NCI-H345 treated with DMSO at 0.1 percent for 48 hours (cell line): Measurements from ENCODE around the gene MMP19.
"Not testable (repeated sequence)": the region's sequence is repeated elsewhere in the genome, so short reads cannot be mapped to it uniquely, and the experiment has no call there.

Experiments
- DNase-seq: peaks from one replicate; lab custom pipeline; 2025; ENCODE audit not compliant: unreplicated experiment; lab: John Stamatoyannopoulos, UW

MMP19 gene, protein sequence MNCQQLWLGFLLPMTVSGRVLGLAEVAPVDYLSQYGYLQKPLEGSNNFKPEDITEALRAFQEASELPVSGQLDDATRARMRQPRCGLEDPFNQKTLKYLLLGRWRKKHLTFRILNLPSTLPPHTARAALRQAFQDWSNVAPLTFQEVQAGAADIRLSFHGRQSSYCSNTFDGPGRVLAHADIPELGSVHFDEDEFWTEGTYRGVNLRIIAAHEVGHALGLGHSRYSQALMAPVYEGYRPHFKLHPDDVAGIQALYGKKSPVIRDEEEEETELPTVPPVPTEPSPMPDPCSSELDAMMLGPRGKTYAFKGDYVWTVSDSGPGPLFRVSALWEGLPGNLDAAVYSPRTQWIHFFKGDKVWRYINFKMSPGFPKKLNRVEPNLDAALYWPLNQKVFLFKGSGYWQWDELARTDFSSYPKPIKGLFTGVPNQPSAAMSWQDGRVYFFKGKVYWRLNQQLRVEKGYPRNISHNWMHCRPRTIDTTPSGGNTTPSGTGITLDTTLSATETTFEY

DNA sequence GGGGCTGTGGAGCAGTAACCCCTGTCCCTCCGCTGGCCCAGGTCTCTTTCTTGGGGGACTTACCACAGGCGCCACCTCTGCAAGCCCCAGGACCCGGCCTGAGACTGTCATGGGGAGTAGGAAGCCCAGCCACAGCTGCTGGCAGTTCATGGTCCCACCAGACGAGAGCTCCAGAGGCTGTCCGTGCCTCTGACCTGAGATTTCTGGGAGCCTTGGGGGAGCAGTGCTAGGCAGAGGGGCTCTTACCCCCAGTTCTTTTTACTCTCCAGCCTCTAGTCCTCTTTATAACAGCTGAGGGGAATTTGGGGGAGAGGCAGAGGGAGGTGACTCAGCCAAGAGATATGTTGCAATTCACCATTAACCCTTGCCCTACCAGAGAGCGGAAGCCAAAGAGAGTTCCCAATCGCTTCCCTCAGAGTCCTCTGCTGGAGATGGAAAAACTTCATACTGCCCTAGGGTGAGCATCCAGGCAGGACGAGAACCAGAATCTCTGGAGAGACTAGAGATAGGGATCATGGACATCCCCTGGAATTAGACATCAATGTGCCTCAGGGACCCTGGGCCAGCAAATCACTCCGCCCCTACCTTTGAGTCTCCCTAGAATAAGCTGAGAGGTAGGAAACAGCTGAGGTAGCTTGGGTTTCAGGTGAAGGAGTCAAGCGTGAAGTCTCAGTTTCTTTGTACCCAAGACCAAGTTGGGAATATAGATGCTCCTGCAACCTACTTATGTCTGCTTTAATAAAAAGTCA lies at the start of gene MMP19:
Gene MMP19 (minus strand): TSS at position 256 of the 749 bp plus-strand sequence. CDS start 106 bp downstream, at position 150.
- DNase-seq = no peak

DNA sequence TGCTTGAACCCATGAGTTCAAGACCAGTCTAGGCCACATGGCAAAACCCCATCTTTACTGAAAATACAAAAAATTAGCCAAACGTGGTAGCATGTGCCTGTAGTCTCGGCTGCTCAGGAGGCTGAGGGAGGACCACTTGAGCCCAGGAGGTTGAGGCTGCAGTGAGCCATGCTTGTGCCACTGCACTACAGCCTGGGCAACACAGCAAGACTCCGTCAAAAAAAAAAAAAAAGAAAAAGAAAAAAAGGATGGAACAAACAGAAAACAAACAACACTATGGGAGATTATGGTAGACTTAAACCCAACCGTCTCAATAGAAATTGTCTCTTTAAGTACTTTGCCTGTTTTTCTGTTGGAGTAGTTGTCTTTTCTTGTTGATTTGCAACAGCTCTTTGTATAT lies 48.6 kb upstream of the MMP19 start:
- no peak for DNase-seq

DNA sequence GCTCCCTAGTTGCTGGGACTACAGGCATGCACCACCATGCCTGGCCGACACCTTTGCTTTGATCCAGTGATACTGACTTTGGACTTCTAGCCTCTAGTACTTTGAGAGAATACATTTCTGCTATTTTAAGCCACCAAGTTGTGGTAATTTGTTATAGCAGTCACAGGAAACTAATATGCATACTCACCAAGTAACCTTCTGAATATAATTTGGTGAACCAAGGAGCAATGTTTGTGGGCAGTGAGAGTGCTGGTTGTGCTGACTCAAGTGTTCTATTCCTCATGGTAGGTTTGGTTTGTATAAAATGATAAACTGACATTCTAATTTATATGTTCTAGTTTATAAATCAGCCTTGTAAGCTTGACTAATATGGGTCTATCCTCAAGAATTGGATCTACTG lies 42.4 kb upstream of the MMP19 start:
- no peak for DNase-seq

DNA sequence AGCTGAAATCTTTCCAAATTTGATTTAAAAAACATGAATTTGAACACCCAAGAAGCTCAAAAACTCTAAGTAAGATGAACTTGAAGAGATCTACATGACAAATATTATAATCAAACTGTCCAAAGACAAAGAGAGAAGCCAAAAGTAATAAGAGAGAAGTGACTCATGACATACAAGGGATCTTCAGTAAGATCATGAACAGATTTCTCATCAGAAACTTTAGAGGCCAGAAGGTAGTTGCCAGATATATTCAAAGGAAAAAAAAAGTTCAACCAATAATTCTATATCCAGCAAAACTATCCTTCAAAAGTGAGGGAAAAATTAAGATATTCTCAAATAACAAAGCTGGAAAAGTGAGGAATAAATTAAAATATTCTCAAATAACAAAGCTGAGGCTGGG lies 35.1 kb upstream of the MMP19 start:
- no peak for DNase-seq

DNA sequence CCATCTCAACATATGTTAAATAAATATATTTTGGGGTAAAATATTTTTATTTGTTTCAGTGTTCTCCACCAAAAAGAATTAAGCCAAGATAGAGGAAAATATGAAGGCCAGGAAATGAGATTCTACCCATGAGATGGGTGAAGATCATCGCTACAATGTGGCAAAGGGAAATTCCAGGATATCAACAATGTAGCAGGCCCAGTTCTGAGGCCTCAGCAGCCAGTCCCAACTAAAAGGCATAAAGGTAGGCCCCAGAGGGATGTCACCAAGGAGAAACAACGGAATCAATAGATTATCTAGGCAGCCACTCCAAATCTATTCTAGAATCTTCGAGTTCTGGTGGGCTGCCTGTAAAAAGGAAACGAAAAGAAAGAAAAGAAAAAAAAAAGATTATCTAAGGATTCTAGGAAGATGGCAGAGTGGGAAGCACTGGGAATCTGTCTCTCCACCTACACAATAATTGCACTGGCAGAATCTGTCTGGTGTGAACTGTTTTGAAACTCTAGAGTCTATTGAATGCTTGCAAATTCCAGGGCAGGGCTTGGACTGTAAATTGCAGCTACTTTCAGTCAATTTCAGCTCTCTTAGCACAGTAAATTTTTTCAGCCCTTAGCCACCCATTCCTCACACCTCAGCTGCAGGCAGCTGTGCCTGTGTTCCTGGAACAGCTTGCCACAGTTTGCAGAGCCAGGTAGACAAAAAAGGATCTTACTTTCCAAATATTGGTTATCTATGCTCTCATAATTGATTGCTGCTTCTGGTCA lies 33.1 kb upstream of the MMP19 start:
- no peak for DNase-seq

DNA sequence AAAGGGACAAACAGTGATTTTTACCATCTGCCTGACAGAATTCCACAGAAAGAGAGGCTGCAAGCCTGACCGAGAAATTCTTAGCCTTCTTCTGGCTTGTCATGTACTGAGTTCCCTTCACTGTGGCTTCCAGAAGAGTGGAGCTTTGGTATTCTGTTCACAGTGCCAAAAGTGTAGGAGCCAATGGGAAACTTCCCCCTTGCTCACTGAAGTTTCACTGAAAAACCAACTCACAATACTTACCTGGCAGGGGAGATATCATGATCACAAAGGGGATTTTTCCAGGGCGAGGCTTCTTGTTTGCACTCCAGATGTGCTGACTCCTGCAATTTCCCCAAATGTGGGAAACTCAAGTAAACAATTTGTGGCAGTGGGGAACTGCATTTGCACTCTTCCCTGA lies 31.7 kb upstream of the MMP19 start:
- no peak for DNase-seq

DNA sequence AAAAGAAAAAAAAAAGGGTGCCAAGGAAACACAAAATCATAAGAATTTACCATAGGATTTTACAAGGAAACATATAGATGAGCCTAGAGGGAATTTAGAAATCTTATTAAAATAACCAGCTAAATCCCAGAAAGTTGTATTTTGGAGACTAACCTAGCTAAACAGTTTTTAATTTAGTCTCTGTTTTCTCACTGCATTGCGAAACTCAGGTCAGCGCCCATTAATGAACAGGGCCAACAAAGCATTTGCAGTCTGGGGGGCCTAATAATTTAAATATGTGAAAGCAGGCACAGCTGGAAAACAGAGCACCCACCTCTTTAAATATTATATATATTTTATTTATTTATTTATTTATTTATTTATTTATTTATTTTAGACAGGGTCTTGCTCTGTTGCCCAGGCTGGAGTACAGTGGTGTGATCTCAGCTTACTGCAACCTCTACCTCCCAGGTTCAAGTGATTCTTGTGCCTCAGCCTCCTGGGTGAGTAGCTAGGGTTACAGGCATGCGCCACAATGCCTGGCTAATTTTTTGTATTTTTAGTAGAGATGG lies 23.8 kb upstream of the MMP19 start:
- DNase-seq = not testable (repeated sequence)

DNA sequence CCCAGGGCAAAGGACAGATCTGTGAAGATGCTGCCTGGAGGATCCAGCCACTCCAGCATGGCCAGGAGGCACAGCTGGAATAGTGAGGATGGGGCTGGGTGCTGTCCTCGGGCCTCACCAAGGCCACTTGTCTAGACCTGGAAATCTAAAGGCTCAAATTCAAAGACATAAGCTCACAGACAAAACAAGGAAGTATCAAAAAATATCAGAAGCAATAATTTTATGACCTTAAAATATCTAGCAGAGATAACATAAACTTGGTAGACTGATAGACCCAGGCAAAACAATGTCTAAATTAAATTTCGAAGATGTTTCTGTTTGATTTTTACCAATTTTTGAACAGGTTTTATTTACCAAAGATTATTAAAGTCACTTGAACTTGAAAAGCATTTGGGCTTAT lies 22.6 kb upstream of the MMP19 start:
- DNase-seq = no peak

DNA sequence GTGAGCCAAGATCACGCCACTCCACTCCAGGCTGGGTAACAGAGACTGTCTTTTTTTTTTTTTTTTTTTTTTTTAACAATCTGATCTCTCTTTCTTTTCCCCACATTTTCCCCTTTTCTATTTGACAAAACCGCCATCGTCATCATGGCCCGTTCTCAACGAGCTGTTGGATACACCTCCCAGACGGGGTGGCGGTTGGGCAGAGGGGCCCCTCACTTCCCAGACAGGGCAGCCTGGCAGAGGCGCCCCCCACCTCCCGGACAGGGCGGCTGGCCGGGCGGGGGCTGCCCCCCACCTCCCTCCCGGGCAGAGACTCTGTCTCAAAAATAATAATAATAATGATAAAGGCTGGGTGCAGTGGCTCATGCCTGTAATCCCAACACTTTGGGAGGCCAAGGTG lies 20.2 kb upstream of the MMP19 start:
- DNase-seq = not testable (repeated sequence)

DNA sequence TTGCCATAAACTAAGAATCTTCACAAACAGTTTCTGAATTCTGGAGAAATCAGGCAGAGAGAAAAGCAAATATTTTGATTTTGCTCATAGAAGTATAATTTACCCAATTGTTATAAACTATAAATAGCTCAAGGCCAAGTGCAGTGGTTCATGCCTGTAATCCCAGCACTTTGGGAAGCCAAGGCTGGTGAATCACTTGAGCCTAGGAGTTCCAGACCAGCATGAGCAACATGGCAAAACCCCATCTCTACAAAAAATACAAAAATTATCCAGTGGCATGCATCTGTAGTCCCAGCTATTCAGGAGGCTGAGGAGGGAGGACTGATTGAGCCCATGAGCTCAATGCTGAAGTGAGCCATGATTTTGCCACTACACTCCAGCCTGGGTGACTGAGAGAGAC lies 19.6 kb upstream of the MMP19 start:
- no peak for DNase-seq

DNA sequence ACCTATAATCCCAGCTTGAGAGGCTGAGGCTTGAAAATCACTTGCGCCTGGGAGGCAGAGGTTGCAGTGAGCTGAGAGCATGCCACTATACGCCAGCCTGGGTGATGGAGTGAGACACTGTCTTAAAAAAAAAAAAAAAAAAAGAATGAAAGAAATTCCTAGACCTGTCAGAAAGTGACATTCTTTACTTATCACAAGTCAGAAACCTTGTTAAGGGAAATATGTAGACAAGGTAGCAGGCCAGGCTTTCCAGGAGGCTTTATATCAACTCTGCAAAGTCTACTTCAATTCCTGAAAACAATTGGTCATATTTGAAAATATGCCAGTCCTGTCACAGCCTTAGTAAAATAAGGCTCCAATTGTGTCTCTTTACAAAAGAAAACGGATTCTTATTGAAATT lies 19.1 kb upstream of the MMP19 start:
- no peak for DNase-seq

DNA sequence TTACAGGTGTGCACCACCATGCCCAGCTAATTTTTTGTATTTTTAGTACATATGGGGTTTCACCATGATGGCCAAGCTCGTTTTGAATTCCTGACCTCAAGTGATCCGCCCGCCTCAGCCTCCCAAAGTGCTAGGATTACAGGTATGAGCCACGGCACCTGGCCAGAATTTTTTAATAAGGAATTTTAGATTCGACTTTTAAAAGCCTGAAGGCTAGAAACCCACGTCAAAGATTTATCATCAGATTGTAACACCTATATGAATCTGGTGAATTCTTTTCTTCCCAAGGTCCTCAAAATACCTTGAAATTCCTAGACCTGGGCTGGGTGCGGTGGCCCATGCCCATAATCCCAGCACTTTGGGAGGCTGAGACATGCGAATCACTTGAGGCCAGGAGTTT lies 18.7 kb upstream of the MMP19 start:
- no peak for DNase-seq

DNA sequence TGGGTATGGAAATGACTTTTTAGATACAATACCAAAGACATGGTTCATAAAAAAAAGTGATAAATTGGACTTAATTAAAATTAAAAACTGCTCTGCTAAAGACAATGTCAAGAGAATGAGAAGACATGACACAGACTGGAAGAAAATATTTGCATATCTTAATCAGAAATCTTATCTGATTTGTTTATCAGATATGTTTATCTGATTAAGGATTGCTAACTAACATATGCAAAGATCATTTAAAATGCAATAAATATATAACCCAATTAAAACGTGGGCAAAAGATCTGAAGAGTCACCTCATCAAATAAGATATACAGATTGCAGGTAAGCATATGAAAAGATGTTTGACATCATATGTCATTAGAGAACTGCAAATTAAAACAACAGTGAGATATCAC lies 10.0 kb upstream of the MMP19 start:
- no peak for DNase-seq

DNA sequence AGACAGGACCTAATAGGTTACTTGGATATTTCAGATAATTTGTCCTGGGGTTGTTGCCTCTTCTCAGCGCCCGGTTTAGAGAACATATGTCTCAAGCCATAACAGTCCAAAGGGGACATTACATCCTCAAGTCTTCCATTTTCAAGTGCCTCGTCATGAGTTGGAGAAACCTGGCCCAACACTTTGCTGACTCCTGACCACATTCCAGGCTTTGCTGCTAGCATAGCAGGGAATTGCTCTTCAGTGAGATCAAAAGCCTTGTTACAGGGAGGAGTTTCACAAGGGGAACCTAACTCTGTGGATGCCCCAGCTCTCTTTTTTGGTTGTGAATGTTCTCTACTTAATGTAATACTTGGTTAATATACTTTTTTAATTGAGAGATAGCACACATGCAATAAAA lies 8.2 kb upstream of the MMP19 start:
- no peak for DNase-seq

DNA sequence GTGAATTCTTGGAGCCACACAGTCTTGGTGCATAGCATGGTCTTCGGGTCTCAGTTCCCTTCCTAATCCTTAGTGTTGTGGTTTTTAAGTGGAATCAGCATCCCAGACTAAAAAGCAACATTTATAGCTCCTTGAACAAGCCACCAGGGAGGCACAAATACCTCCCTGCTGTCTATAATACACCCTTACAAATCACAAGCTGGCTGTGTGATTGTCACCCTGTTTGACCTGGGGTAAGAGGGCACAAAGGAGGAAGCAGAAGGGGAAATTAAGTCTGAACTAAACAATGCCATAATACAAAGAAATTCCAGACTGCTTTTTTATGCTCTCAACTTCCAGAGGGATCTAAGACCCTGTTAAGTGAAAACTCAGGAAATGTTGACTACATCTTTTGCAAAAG lies 7.7 kb upstream of the MMP19 start:
- no peak for DNase-seq

DNA sequence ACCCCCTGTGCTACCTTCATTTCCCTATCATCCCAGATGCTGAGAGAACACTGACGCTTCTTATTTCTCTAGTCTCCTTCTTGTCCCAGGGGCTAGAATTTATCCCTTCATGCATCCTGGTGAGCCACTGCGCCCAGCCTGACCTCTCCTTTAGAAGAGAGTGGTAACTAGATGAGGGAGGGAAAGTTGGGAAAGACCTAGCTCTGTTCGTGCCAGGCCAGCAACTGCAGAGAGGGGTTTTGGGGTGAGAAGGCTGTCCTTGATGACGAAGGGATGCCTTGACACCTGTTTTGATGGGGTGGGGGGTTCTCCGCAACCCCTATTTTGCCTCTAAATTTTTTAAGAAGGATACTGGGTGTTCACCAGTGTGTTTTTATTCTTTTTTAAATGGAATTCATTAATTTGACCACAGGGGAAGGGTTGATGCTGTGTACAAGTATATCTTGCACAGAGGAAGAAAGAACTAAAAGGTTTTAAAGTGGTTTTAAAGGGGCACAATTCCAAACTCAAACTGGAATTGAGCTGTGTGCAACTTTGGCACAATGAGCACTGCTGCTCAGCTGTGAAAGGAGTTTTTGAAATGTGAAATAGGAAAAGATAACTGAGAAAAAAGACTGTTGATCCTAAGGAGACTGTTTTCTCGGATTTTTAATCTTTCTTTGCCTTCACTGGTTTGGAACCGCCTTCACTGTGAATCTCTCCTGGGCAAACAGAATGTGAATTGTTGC lies 7.0 kb upstream of the MMP19 start:
- no peak for DNase-seq

DNA sequence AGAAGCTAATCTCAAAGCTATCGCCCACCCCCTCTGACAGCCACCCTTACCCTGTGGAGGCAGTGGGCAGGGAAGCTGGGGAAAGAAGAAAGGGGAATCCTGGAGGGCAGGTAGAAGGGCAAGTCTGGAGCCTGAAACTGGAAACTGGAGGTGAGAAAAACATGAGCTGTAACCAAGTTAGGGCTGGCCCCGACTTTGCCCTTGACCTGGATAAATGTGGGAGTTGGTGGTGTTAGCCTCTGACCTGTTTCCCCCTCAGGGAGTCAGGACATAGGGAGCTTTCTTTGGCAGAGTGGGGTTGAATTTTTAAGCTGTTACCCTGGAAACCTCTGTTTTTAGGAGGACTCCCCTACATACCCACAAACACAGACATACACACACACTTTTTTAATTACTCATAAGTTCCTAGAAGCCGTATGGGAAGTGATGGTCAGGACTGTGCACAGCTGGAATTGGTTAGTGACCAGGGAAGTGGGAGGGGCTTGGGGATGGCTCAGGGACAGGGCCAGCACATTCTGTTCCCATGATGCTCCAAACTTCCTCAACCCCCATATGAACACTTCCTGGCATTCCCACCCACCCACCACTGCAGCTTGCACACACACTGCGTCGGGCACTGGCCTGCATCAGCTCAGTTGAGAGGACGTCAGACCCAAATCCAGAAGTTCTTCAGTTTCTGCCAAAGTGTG lies 5.0 kb upstream of the MMP19 start:
- no peak for DNase-seq

DNA sequence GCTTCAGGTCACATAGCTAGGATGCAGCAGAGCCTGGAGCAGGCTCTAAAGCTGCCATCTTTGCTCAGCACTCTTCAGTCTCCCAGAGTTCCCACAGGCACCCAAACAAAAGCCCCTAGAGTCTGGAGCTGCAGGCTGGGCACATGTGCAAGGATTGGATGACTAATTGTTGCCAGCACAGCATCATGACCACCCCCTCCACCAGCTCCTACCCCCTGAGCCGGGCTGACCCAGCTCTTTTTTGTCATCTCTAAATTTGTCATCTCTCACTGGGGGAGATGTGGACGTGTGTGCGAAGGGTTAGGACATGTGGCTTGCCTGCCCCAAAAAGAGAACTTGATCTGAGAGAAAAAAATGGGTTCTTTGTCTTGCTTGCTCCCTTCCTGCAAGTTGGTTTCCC lies 4.3 kb upstream of the MMP19 start:
- DNase-seq = no peak

DNA sequence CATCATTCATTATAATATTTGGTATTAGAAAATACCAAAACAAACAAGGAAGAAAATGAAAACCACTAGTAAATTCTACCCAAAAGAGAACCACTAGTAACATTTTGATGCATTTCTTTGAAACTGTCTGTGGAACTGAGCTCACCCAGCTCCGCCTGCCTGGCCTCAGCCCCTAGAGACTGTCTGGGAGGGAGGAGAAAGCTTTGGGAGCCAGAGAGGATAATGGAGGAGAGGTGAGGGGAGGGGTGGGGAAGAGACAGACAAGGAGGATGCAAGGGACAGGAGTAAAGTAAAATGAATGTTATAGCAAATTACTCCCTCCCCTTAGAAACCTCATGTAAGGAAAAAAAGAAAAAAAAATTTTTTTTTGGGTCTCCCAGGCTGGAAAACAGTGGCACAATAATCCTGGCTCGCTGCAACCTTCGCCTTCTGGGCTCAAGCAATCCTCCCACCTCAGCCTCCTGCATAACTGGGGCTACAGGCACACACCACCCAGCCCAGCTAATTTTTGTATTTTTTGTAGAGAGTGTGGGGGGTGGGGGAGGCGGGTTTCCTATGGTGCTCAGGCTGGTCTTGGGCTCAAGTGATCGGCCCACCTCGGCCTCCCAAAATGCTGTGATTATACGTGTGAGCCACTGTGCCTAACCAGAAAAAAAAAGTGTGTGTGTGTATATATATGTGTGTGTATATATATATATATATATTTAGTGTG lies 3.2 kb upstream of the MMP19 start:
- no peak for DNase-seq
